ENCODE data around the gene PPIF. TPM values are rescaled to one million over a fixed set of nuclear protein-coding genes. Genes with fewer than 3 reads are reported as not detected.
A peak's percentile ranks its signal among the peaks of the same experiment; 100 is the strongest.
"Not testable (repeated sequence)": the region's sequence is repeated elsewhere in the genome, so short reads cannot be mapped to it uniquely, and the experiment has no call there.

PPIF gene
- total and polyA plus RNA-seq, 4 donors: 21.7 to 96.8 (median 39.9) TPM

DNA sequence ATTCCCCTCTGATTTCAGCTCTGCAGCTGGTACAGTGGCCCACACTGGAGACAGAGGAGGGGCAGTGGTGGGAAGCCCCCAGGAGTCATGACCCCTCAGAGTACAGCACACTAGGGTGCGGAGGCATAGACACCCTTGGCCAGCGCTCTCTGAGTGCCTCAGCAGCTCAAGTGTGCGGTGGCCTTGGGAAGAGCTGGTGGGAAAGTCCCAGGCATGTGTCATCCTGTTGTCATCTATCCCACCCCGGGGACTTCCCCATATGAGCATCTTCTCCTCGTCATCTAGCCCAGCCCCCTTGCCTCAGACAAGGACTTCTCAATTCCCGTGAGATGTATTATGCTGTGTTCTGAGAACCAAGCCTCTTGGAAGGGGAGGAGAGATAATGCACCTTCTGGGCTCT, 15.6 kb upstream of the PPIF start:
- H3K27ac ChIP-seq (ENCODE audit: low read depth in 1 of 2, low read length in 1 of 2): no peak overlapping the region
- H3K9ac ChIP-seq (ENCODE audit: insufficient read depth in 1 of 2, low read length in 2 of 2): no peak overlapping the region
- TF ChIP-seq, protein P1, sequence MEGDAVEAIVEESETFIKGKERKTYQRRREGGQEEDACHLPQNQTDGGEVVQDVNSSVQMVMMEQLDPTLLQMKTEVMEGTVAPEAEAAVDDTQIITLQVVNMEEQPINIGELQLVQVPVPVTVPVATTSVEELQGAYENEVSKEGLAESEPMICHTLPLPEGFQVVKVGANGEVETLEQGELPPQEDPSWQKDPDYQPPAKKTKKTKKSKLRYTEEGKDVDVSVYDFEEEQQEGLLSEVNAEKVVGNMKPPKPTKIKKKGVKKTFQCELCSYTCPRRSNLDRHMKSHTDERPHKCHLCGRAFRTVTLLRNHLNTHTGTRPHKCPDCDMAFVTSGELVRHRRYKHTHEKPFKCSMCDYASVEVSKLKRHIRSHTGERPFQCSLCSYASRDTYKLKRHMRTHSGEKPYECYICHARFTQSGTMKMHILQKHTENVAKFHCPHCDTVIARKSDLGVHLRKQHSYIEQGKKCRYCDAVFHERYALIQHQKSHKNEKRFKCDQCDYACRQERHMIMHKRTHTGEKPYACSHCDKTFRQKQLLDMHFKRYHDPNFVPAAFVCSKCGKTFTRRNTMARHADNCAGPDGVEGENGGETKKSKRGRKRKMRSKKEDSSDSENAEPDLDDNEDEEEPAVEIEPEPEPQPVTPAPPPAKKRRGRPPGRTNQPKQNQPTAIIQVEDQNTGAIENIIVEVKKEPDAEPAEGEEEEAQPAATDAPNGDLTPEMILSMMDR (IDR thresholded peaks at IDR 0.05; ENCODE audit: control extremely low read depth, extremely low read depth): no peak
- no peaks in the 10 kb centered on the region for H3K27me3 ChIP-seq (ENCODE audit: control insufficient read depth in 3 of 3, insufficient read depth in 3 of 3, low read length in 2 of 3)
- H3K4me1 ChIP-seq (ENCODE audit: control insufficient read depth in 5 of 5, insufficient read depth in 5 of 5, low read length in 5 of 5): no peaks in the 10 kb centered on the region
- ATAC-seq (ENCODE audit: insufficient read depth, low FRiP score) (peak; percentile 21), DNase-seq (no peak)
- H3K36me3 ChIP-seq (ENCODE audit: control insufficient read depth in 4 of 4, insufficient read depth in 4 of 4, low read length in 4 of 4): no peaks in the 10 kb centered on the region
- H3K9me3 ChIP-seq (ENCODE audit: control insufficient read depth in 4 of 4, insufficient read depth in 3 of 4, low read length in 3 of 4): no peaks in the 10 kb centered on the region
- H3K4me3 ChIP-seq: no peak overlapping the region
- 37 to 50% methylated on average over 6 of the region's 6 CpGs for WGBS, 2 donors

DNA sequence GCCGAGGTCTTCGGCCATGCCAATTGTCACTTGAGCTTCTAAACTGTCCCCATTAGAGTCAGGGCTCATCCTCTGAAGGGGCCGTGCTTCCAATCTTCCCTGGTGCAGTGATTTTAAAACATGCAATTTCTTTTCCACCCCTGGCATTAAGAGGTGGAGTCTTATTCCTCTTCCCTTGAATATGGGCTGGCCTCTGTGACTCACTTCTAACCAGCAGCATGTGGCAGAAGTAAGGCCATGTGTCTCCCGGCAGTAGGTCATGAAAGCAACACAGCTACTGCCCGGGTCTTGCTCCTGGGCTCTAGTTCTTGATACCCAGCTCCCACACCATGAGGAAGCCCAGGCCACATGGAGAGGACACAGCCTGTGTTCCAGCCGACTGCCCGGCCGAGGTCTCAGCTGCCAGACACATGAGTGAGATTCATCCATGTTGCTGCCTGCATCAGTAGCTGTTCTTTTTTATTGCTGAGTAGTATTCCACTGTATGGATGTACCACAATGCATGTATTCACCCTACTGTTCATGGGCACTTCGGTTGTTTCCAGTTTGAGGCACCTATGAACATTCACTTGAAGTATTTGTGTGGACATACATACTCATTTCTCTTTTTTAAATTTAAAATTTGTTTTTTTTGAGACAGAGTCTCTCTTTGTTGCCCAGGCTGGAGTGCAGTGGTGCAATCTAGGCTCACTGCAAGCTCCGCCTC, 14.5 kb upstream of the PPIF start:
- not testable (repeated sequence) for H3K27me3 ChIP-seq (ENCODE audit: control insufficient read depth in 3 of 3, insufficient read depth in 3 of 3, low read length in 2 of 3); H3K27ac ChIP-seq (ENCODE audit: low read depth in 1 of 2, low read length in 1 of 2); H3K4me1 ChIP-seq (ENCODE audit: control insufficient read depth in 5 of 5, insufficient read depth in 5 of 5, low read length in 5 of 5); ATAC-seq (ENCODE audit: insufficient read depth, low FRiP score); H3K9me3 ChIP-seq (ENCODE audit: control insufficient read depth in 4 of 4, insufficient read depth in 3 of 4, low read length in 3 of 4); H3K4me3 ChIP-seq; H3K9ac ChIP-seq (ENCODE audit: insufficient read depth in 1 of 2, low read length in 2 of 2); DNase-seq; H3K36me3 ChIP-seq (ENCODE audit: control insufficient read depth in 4 of 4, insufficient read depth in 4 of 4, low read length in 4 of 4)
- 91 to 94% methylated on average over 2 to 5 of the region's 10 CpGs for WGBS, 2 donors

DNA sequence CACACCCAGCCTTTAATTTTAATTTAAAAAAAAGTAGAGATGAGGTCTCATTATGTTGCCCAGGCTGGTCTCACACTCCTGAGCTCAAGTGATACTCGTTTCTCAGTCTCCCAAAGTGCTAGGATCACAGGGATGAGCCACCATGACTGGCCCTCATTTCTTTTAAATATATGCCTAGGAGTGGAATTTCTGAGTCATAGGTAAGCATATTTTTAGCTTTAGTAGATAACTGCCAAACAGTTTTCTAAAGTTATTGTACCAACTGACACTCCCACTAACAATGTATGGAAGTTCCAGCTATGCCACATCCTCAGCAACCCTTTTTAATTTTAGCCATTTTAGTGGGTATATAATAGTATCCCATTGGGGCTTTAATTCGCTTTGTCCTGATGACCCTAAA, 13.8 kb upstream of the PPIF start:
- Histone ChIP-seq H3K9ac (ENCODE audit: insufficient read depth in 1 of 2, low read length in 2 of 2) (no peak overlapping the region), H3K4me3 (no peak overlapping the region), H3K27me3 (ENCODE audit: control insufficient read depth in 3 of 3, insufficient read depth in 3 of 3, low read length in 2 of 3) (no peaks in the 10 kb centered on the region), H3K9me3 (ENCODE audit: control insufficient read depth in 4 of 4, insufficient read depth in 3 of 4, low read length in 3 of 4) (peaks cover 0 to 5% (median 0%) of the 10 kb centered on the region in 4 donors), H3K4me1 (ENCODE audit: control insufficient read depth in 5 of 5, insufficient read depth in 5 of 5, low read length in 5 of 5) (no peaks in the 10 kb centered on the region), H3K36me3 (ENCODE audit: control insufficient read depth in 4 of 4, insufficient read depth in 4 of 4, low read length in 4 of 4) (no peaks in the 10 kb centered on the region), H3K27ac (ENCODE audit: low read depth in 1 of 2, low read length in 1 of 2) (no peak overlapping the region)
- ATAC-seq (ENCODE audit: insufficient read depth, low FRiP score) (no peak), DNase-seq (no peak)
- 95 to 96% methylated on average over 2 of the region's 2 CpGs for WGBS, 2 donors
- TF ChIP-seq, protein P1 (IDR thresholded peaks at IDR 0.05; ENCODE audit: control extremely low read depth, extremely low read depth): no peak

DNA sequence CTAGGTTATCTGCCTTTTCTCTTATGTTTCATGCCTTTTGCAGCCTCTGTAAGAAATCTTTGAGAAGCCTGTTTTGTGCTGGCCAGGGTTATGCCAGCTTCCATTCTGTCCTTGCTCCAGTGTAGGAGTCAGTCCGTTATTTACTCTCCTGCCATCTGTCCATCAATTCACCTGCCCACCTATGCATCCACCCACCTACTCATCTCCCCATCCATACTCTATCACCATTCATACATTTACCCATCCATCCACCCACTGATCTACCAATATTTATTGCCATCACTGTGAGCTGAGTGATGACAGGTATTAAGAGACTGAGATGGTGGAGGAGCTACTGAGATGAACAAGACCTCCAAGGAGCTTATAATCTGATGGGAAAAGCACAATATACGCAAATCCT, 12.7 kb upstream of the PPIF start:
- no peak for DNase-seq
- TF ChIP-seq, protein P1 (IDR thresholded peaks at IDR 0.05; ENCODE audit: control extremely low read depth, extremely low read depth): no peak
- Histone ChIP-seq H3K4me1 (ENCODE audit: control insufficient read depth in 5 of 5, insufficient read depth in 5 of 5, low read length in 5 of 5) (no peaks in the 10 kb centered on the region), H3K36me3 (ENCODE audit: control insufficient read depth in 4 of 4, insufficient read depth in 4 of 4, low read length in 4 of 4) (no peaks in the 10 kb centered on the region), H3K4me3 (no peak overlapping the region), H3K27me3 (ENCODE audit: control insufficient read depth in 3 of 3, insufficient read depth in 3 of 3, low read length in 2 of 3) (no peaks in the 10 kb centered on the region), H3K27ac (ENCODE audit: low read depth in 1 of 2, low read length in 1 of 2) (no peak overlapping the region), H3K9ac (ENCODE audit: insufficient read depth in 1 of 2, low read length in 2 of 2) (no peak overlapping the region), H3K9me3 (ENCODE audit: control insufficient read depth in 4 of 4, insufficient read depth in 3 of 4, low read length in 3 of 4) (peaks cover 0 to 5% (median 0%) of the 10 kb centered on the region in 4 donors)
- 87 to 98% methylated on average over 2 of the region's 2 CpGs for WGBS, 2 donors
- no peak for ATAC-seq (ENCODE audit: insufficient read depth, low FRiP score)

Measured in lung (tissue), 12 donors.